Neural progenitor cell (in vitro differentiated cells): ENCODE data around the gene TNFRSF14.

Source experiments
- CTCF ChIP-seq: fragments of 200-600 bp; sonication (generic); IDR thresholded peaks from 2 replicates; pipeline ENCODE4 v1.5.1; 2017; ENCODE audit warnings: antibody characterized with exemption, mild to moderate bottlenecking
- EZH2phosphoT487 ChIP-seq: fragments of 200-600 bp; sonication (generic); IDR thresholded peaks from 2 replicates; pipeline ENCODE4 v1.6.1; 2017; ENCODE audit warnings: antibody characterized with exemption

- TF ChIP-seq CTCF = no peak
- no peak for TF ChIP-seq EZH2phosphoT487
Observed at GRCh38 chr1:2592672-2593071, 36.5 kb downstream of the TNFRSF14 start.
